GM12801 (cell line): ENCODE measurements around the gene LONP2.

Experiments used
- TF ChIP-seq, protein P1 (sequence below): IDR thresholded peaks from one replicate; pipeline ENCODE4 v1.5.1; 2011; ENCODE audit warnings: control low read depth; ENCODE audit not compliant: insufficient read length; ENCODE audit errors: extremely low read depth

The LONP2 gene

GRCh38 chr16:48261569-48261968 is 17.5 kb downstream of the LONP2 start:
- TF ChIP-seq, protein P1, sequence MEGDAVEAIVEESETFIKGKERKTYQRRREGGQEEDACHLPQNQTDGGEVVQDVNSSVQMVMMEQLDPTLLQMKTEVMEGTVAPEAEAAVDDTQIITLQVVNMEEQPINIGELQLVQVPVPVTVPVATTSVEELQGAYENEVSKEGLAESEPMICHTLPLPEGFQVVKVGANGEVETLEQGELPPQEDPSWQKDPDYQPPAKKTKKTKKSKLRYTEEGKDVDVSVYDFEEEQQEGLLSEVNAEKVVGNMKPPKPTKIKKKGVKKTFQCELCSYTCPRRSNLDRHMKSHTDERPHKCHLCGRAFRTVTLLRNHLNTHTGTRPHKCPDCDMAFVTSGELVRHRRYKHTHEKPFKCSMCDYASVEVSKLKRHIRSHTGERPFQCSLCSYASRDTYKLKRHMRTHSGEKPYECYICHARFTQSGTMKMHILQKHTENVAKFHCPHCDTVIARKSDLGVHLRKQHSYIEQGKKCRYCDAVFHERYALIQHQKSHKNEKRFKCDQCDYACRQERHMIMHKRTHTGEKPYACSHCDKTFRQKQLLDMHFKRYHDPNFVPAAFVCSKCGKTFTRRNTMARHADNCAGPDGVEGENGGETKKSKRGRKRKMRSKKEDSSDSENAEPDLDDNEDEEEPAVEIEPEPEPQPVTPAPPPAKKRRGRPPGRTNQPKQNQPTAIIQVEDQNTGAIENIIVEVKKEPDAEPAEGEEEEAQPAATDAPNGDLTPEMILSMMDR: no peak

GRCh38 chr16:48262631-48263030 is 18.5 kb downstream of the LONP2 start:
- TF ChIP-seq, protein P1: no peak

DNA sequence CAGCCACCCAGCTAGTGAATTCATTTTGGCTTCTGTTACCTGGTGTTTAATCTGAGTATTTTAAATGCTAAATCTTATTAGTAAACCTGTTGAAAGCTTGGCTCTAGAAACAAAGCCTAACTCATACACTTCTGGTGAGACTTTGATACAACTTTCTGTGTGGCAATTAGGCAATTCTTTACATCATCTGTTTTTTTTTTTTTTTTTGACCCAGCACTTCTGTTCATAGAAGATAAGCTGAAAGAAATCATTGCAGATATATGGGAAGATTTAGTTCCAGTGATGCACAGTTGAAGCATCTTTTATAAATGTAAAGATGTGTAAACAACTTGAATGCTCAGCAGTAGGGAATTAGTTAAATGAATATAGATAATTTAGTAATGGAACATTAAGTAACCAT is 24.9 kb downstream of the LONP2 start:
- TF ChIP-seq, protein P1: no peak

DNA sequence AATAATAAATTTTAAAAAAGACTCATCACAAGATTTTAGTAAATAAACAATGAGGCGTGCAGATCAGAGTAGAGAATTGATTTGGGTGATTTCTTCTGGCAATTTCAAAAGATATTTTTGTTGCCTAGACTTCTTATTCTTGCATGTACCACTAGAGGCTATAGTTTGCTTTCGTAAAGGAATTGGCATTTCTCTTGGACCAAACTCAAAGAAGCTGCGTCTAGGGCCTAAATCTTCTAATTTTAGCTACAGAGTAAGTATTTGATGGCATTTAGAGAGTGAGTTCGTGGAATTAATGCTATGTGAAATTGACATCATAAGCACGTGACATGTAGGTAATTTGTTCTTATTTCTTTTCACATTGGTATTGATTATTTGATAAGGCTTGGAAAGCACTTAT is 27.6 kb downstream of the LONP2 start:
- TF ChIP-seq, protein P1: no peak

- TF ChIP-seq, protein P1: no peak
These were observed 28.8 kb downstream of the LONP2 start for GRCh38 chr16:48272837-48273421.

GRCh38 chr16:48274476-48274875 is 30.4 kb downstream of the LONP2 start:
- TF ChIP-seq, protein P1: no peak

DNA sequence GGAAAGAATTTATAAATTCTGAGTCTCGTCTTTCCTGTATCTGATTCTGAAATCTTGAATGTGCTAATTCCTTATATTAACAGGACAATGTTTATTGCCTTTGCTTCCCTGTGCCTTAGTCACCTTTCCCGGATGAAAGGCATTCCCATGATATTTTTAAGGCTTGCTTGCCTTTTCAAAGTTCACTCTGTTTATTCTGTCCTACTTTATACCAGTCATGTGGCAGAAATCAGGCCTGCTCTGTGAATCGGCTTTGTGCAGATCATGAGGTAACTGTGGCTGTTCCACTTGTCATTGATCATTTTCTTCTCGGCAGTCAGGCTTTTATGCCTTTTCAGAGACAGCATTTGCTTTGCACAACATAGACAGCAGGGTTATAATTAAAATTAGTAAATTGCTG is 32.0 kb downstream of the LONP2 start:
- TF ChIP-seq, protein P1: no peak
